Activated naive CD4-positive, alpha-beta T cell treated with anti-CD3 and anti-CD28 coated beads, Interleukin-2, amount 50 U/mL, for 72 hours (primary cell): ENCODE measurements around the gene PRPF19. TPM values are rescaled to one million over a fixed set of nuclear protein-coding genes. Genes with fewer than 3 reads are reported as not detected.

ENCODE experiments used
- ATAC-seq, 2 donors: fragments of 150-1000 bp; cut with Tn5 transposase; 2 replicates each; pipeline ENCODE4 v1.10.0; 2021; ENCODE audit warnings: mild to moderate bottlenecking in 2 of 2, moderate library complexity in 2 of 2
- DNase-seq, 2 donors: peaks; one replicate each; pipeline ENCODE4 v3.0.0; 2021 to 2022; ENCODE audit warnings: low spot score in 2 of 2
- H3K27ac Mint-ChIP-seq, 2 donors: one replicate each; pipeline ENCODE4 v1.8.0; 2022; ENCODE audit warnings: mild to moderate bottlenecking in 2 of 2, mixed read lengths in 2 of 2
- H3K36me3 Mint-ChIP-seq, 2 donors: one replicate each; pipeline ENCODE4 v1.8.0; 2022; ENCODE audit warnings: mixed read lengths in 2 of 2
- H3K9me3 Mint-ChIP-seq, 2 donors: one replicate each; pipeline ENCODE4 v1.8.0; 2022; ENCODE audit warnings: mixed read lengths in 2 of 2
- total RNA-seq, 2 donors: library from RNA; stranded (reverse); gene quantifications; one replicate each; pipeline ENCODE4 v1.2.3, GENCODE V29; 2022

PRPF19 gene
- total RNA-seq, 2 donors from 2014 or later = 71.0 to 149 TPM

- ATAC-seq (no peak), DNase-seq (no peak)
- H3K36me3 Mint-ChIP-seq = no peaks in the 10 kb centered on the region
These were observed 41.4 kb downstream of the PRPF19 start for GRCh38 chr11:60864856-60865513.

GRCh38 chr11:60863550-60864521 is 42.5 kb downstream of the PRPF19 start:
- DNase-seq (peak in 1 of 2 donors; percentile 31), ATAC-seq (no peak)
- Mint-ChIP-seq H3K9me3 (no peaks in the 10 kb centered on the region), H3K27ac (peak overlapping the region in 1 of 2 donors; percentile 74), H3K36me3 (no peaks in the 10 kb centered on the region)

More at GRCh38 chr11:60864856-60865513, 41.4 kb downstream of the PRPF19 start:
- no peaks in the 10 kb centered on the region for H3K9me3 Mint-ChIP-seq
- H3K27ac Mint-ChIP-seq = no peak overlapping the region

GRCh38 chr11:60862171-60862570 is 44.2 kb downstream of the PRPF19 start:
- no peak overlapping the region for H3K27ac Mint-ChIP-seq
- H3K36me3 Mint-ChIP-seq = no peaks in the 10 kb centered on the region
- ATAC-seq (no peak), DNase-seq (no peak)
- H3K9me3 Mint-ChIP-seq = no peaks in the 10 kb centered on the region

GRCh38 chr11:60860943-60861342 is 45.4 kb downstream of the PRPF19 start:
- H3K9me3 Mint-ChIP-seq = no peaks in the 10 kb centered on the region
- no peak for ATAC-seq
- DNase-seq = peak in 1 of 2 donors; percentile 34
- no peaks in the 10 kb centered on the region for H3K36me3 Mint-ChIP-seq
- H3K27ac Mint-ChIP-seq = no peak overlapping the region

GRCh38 chr11:60859616-60860250 is 46.7 kb downstream of the PRPF19 start:
- ATAC-seq = no peak
- Mint-ChIP-seq H3K27ac (peak overlapping the region in 1 of 2 donors; percentile 50), H3K9me3 (no peaks in the 10 kb centered on the region), H3K36me3 (no peaks in the 10 kb centered on the region)
- DNase-seq = no peak

GRCh38 chr11:60858731-60859464 is 47.5 kb downstream of the PRPF19 start:
- H3K27ac Mint-ChIP-seq = peak overlapping the region; percentile 50 to 90
- DNase-seq (no peak), ATAC-seq (no peak)
- H3K36me3 Mint-ChIP-seq = no peaks in the 10 kb centered on the region
- no peaks in the 10 kb centered on the region for H3K9me3 Mint-ChIP-seq

- H3K9me3 Mint-ChIP-seq = no peaks in the 10 kb centered on the region
- ATAC-seq (no peak), DNase-seq (no peak)
- H3K36me3 Mint-ChIP-seq = peaks cover 0 to 3% of the 10 kb centered on the region in 2 donors
- peak overlapping the region in 1 of 2 donors; percentile 50 for H3K27ac Mint-ChIP-seq
These were observed 48.1 kb downstream of the PRPF19 start for GRCh38 chr11:60858236-60858635.

- DNase-seq (no peak), ATAC-seq (peak; percentile 35 to 65)
- Mint-ChIP-seq H3K9me3 (no peaks in the 10 kb centered on the region), H3K36me3 (peaks cover 0 to 7% of the 10 kb centered on the region in 2 donors), H3K27ac (peak overlapping the region in 1 of 2 donors; percentile 50)
These were observed 48.8 kb downstream of the PRPF19 start for GRCh38 chr11:60857378-60858232.

- H3K36me3 Mint-ChIP-seq = peaks cover 7 to 14% of the 10 kb centered on the region in 2 donors
- ATAC-seq (no peak), DNase-seq (no peak)
- H3K9me3 Mint-ChIP-seq = no peaks in the 10 kb centered on the region
- H3K27ac Mint-ChIP-seq = peak within 1 kb of the TSS in 1 of 2 donors; percentile 41
These were observed 50.4 kb downstream of the PRPF19 start, which contains the start of gene PTGDR2 for GRCh38 chr11:60855726-60856633. PTGDR2 (minus strand) TSS chr11:60855950; CDS start chr11:60853722, 2,228 bp downstream.

GRCh38 chr11:60854847-60855725 is 51.3 kb downstream of the PRPF19 start:
- no peak for ATAC-seq
- H3K9me3 Mint-ChIP-seq = no peaks in the 10 kb centered on the region
- no peak overlapping the region for H3K27ac Mint-ChIP-seq
- H3K36me3 Mint-ChIP-seq = peaks cover 7 to 20% of the 10 kb centered on the region in 2 donors
- DNase-seq = no peak

- ATAC-seq = no peak
- no peak for DNase-seq
- Mint-ChIP-seq H3K36me3 (peaks cover 7 to 20% of the 10 kb centered on the region in 2 donors), H3K9me3 (no peaks in the 10 kb centered on the region), H3K27ac (no peak overlapping the region)
These were observed 52.1 kb downstream of the PRPF19 start for GRCh38 chr11:60854140-60854846.

GRCh38 chr11:60852982-60853950 is 53.1 kb downstream of the PRPF19 start:
- DNase-seq (no peak), ATAC-seq (no peak)
- H3K36me3 Mint-ChIP-seq = peaks cover 7 to 20% of the 10 kb centered on the region in 2 donors
- no peak overlapping the region for H3K27ac Mint-ChIP-seq
- H3K9me3 Mint-ChIP-seq = no peaks in the 10 kb centered on the region
